Islet precursor cell (in vitro differentiated cells): ENCODE results near the gene DTD1.

ENCODE experiments used
- DNase-seq: peaks from one replicate; pipeline ENCODE4 v3.0.0-alpha.2; 2018

The DTD1 gene

GRCh38 chr20:18666803-18667415 is 79.1 kb downstream of the DTD1 start:
- no peak for DNase-seq

- peak; percentile 77 for DNase-seq
These were observed 81.6 kb downstream of the DTD1 start for GRCh38 chr20:18669241-18670019.

GRCh38 chr20:18671203-18671710 is 83.4 kb downstream of the DTD1 start:
- DNase-seq, result no peak

- DNase-seq, result no peak
These were observed 85.0 kb downstream of the DTD1 start for GRCh38 chr20:18672834-18673233.

- no peak for DNase-seq
These were observed 88.5 kb downstream of the DTD1 start for GRCh38 chr20:18676396-18676795.

- no peak for DNase-seq
These were observed 89.3 kb downstream of the DTD1 start for GRCh38 chr20:18677126-18677525.

- DNase-seq, result no peak
These were observed 90.9 kb downstream of the DTD1 start for GRCh38 chr20:18678549-18679419.

- DNase-seq, result no peak
These were observed 96.0 kb downstream of the DTD1 start for GRCh38 chr20:18683839-18684238.

- no peak for DNase-seq
These were observed 96.9 kb downstream of the DTD1 start for GRCh38 chr20:18684775-18685174.

- DNase-seq, result no peak
These were observed 97.6 kb downstream of the DTD1 start for GRCh38 chr20:18685406-18685805.

- DNase-seq, result no peak
These were observed 98.8 kb downstream of the DTD1 start for GRCh38 chr20:18686696-18687095.

GRCh38 chr20:18688676-18689075 is 100.8 kb downstream of the DTD1 start:
- no peak for DNase-seq

- DNase-seq, result no peak
These were observed 101.7 kb downstream of the DTD1 start for GRCh38 chr20:18689557-18689956.

GRCh38 chr20:18692447-18692846 is 104.6 kb downstream of the DTD1 start:
- DNase-seq, result no peak

- no peak for DNase-seq
These were observed 106.2 kb downstream of the DTD1 start for GRCh38 chr20:18694071-18694470.

GRCh38 chr20:18695175-18695574 is 107.3 kb downstream of the DTD1 start:
- DNase-seq, result no peak

- DNase-seq, result no peak
These were observed 111.0 kb downstream of the DTD1 start for GRCh38 chr20:18698735-18699380.

- DNase-seq, result no peak
These were observed 114.1 kb downstream of the DTD1 start for GRCh38 chr20:18701969-18702368.

GRCh38 chr20:18702736-18703135 is 114.9 kb downstream of the DTD1 start:
- no peak for DNase-seq

- peak; percentile 77 for DNase-seq
These were observed 117.6 kb downstream of the DTD1 start for GRCh38 chr20:18705490-18705889.

GRCh38 chr20:18705910-18706309 is 118.1 kb downstream of the DTD1 start:
- peak; percentile 14 for DNase-seq

- DNase-seq, result no peak
These were observed 124.3 kb downstream of the DTD1 start for GRCh38 chr20:18712131-18712530.

GRCh38 chr20:18712882-18713281 is 125.0 kb downstream of the DTD1 start:
- no peak for DNase-seq
